K562 (cell line): ENCODE data around the gene ALOXE3. TPM values are rescaled to one million over a fixed set of nuclear protein-coding genes. Genes with fewer than 3 reads are reported as not detected.

Experiments
- ATAC-seq: fragments of 200-7000 bp; cut with Tn5 transposase; 3 replicates; pipeline ENCODE4 v1.9.1; 2020; ENCODE audit warnings: moderate library complexity
- BruUV-seq: library from RNA; stranded (reverse); fragments of 400-500 nt; replicated peaks from 2 replicates; lab custom pipeline; 2021; lab: Mats Ljungman, UMichigan
- CTCF ChIA-PET: fragments of 300-600 bp; formaldehyde crosslinking; extraction: SDS; loops from one replicate; lab custom pipeline; 2021; ENCODE audit warnings: low intra/inter-chr PET ratio; lab: Yijun Ruan, JAX
- POLR2A ChIA-PET: fragments of 300-600, 350-650 bp; sonication (Branson Sonifier 250); formaldehyde crosslinking; extraction: SDS; loops from one replicate; lab custom pipeline; 2021; ENCODE audit warnings: antibody characterized with exemption, inconsistent platforms; lab: Yijun Ruan, JAX
- DNase-seq, 4 experiments: peaks; one replicate each; pipeline versions ENCODE4 v3.0.0 to v3.0.0-alpha.2; 2011 to 2018; ENCODE audit warnings: low spot score in 3 of 4, mixed read lengths in 3 of 4; ENCODE audit errors: extremely low read depth in 1 of 4
- FAIRE-seq: peaks from 2 replicates; lab custom pipeline; 2011; peaks lifted over from hg19 to GRCh38; lab: Jason Lieb, UNC
- H2AFZ ChIP-seq: 2 replicates; pipeline ENCODE4 v1.6.0; 2011; ENCODE audit warnings: low read depth, low read length, control low read depth, inconsistent platforms
- H3K27ac ChIP-seq: fragments of 200-600 bp; 3 replicates; pipeline ENCODE4 v1.8.0; 2011; ENCODE audit warnings: low read depth, mild to moderate bottlenecking, control low read depth, inconsistent platforms, low read length, moderate library complexity, mixed read lengths; ENCODE audit errors: extremely low read depth
- H3K27me3 ChIP-seq, 2 experiments: fragments of 300-600 bp in 1 of 2; 2 replicates in 1 of 2; 3 replicates in 1 of 2; pipeline versions ENCODE4 v1.6.0 to v1.8.0; 2011; ENCODE audit warnings: inconsistent platforms in 2 of 2, low read length in 2 of 2, mild to moderate bottlenecking in 1 of 2, mixed read lengths in 1 of 2, moderate library complexity in 1 of 2; ENCODE audit not compliant: control insufficient read depth in 2 of 2, insufficient read depth in 2 of 2
- H3K36me3 ChIP-seq: fragments of 300-600 bp; 3 replicates; pipeline ENCODE4 v1.8.0; 2011; ENCODE audit warnings: mild to moderate bottlenecking, low read length, inconsistent platforms; ENCODE audit not compliant: control insufficient read depth, insufficient read depth
- H3K4me1 ChIP-seq, 2 experiments: fragments of 200-600 bp in 1 of 2; replicated peaks in 1 of 2; 2 replicates in 1 of 2; 3 replicates in 1 of 2; pipeline versions ENCODE4 v1.5.1 to v1.8.0; 2011; ENCODE audit warnings: inconsistent platforms in 2 of 2, low read length in 2 of 2, mild to moderate bottlenecking in 1 of 2, mixed read lengths in 1 of 2, moderate library complexity in 1 of 2; ENCODE audit not compliant: control insufficient read depth in 2 of 2, insufficient read depth in 2 of 2
- H3K4me2 ChIP-seq: 2 replicates; pipeline ENCODE4 v1.6.1; 2011; ENCODE audit warnings: low read length, control low read depth, inconsistent platforms, mixed read lengths; ENCODE audit not compliant: insufficient read depth
- H3K4me3 ChIP-seq: fragments of 200-600 bp; sonication (generic), shearing (Covaris generic); 2 replicates; pipeline ENCODE4 v1.5.1; 2016; ENCODE audit warnings: control low read depth, inconsistent platforms
- H3K79me2 ChIP-seq: fragments of 200-600 bp; 3 replicates; pipeline ENCODE4 v1.8.0; 2011; ENCODE audit warnings: low read length, inconsistent platforms; ENCODE audit not compliant: control insufficient read depth, insufficient read depth
- H3K9ac ChIP-seq, 2 experiments: 2 replicates each; pipeline versions ENCODE4 v1.6.0 to v1.6.1; 2011; ENCODE audit warnings: low read depth in 2 of 2, low read length in 2 of 2, control low read depth in 1 of 2, inconsistent platforms in 1 of 2, mild to moderate bottlenecking in 1 of 2, mixed read lengths in 1 of 2; ENCODE audit not compliant: insufficient read depth in 1 of 2
- H3K9me1 ChIP-seq: one replicate; pipeline ENCODE4 v1.6.0; 2011; ENCODE audit warnings: inconsistent platforms, mild to moderate bottlenecking, low read length, moderate library complexity; ENCODE audit not compliant: control insufficient read depth, insufficient read depth
- H3K9me3 ChIP-seq: replicated peaks from 2 replicates; pipeline ENCODE4 v1.5.1; 2011; ENCODE audit warnings: low read depth, low read length, inconsistent platforms; ENCODE audit not compliant: control insufficient read depth, insufficient read depth
- H4K20me1 ChIP-seq: replicated peaks from 2 replicates; pipeline ENCODE4 v1.6.1; 2011; ENCODE audit warnings: low read length, inconsistent platforms, mixed read lengths; ENCODE audit not compliant: control insufficient read depth, insufficient read depth
- ARID1B ChIP-seq: fragments of 450-650 bp; IDR thresholded peaks from 2 replicates; pipeline ENCODE4 v1.6.1; 2016; ENCODE audit warnings: antibody characterized with exemption, mild to moderate bottlenecking, inconsistent platforms
- KAT7 ChIP-seq: sonication (generic); formaldehyde crosslinking; IDR thresholded peaks from 2 replicates; pipeline ENCODE4 v1.8.0; 2022; ENCODE audit warnings: missing genetic modification reagents, mild to moderate bottlenecking, borderline replicate concordance
- PHF8 ChIP-seq: fragments of 200-600 bp; sonication (generic); IDR thresholded peaks from 2 replicates; pipeline ENCODE4 v1.6.1; 2012; ENCODE audit warnings: mixed run types, mild to moderate bottlenecking, inconsistent platforms, low read length, moderate library complexity, borderline replicate concordance
- TRIM25 ChIP-seq: fragments of 450-650 bp; IDR thresholded peaks from 2 replicates; pipeline ENCODE4 v1.7.0; 2016; ENCODE audit warnings: borderline replicate concordance
- WGBS: fragments of 100-300 bp; shearing (Covaris generic); methylation state at CpG from one replicate; pipeline ENCODE4 v1.1.6; 2016; ENCODE audit warnings: low coverage, mixed read lengths; ENCODE audit not compliant: insufficient coverage; ENCODE audit errors: missing lambda C conversion rate; 5-methylcytosine and 5-hydroxymethylcytosine counted together
- in situ Hi-C: fragments of 300-500 bp; cut with MboI; formaldehyde crosslinking; loops from 4 replicates; pipeline ENCODE4 v1.15.0; 2018; ENCODE audit warnings: inconsistent platforms, mixed read lengths
- intact Hi-C: fragments of 100-400 bp; cut with micrococcal nuclease; formaldehyde crosslinking; loops from 2 replicates; pipeline ENCODE4 v1.14.2; 2022
- polyA plus RNA-seq, 8 experiments: library from polyadenylated mRNA; depleted of rRNA in 4 of 8; stranded (reverse) in 5 of 8; unstranded in 3 of 8; fragments of >200 nt; fragmentation: Nextera tagmentation in 2 of 8; fragmentation: Illumina TruSeq in 1 of 8; extraction: Ambion mirVana in 2 of 8; extraction: Trizol in 1 of 8; gene quantifications; 2 replicates each; pipeline versions ENCODE4 v1.2.1 to v1.2.3, GENCODE V29; 2011 to 2014; ENCODE audit warnings: inconsistent platforms in 1 of 8, missing spikeins in 1 of 8
- total RNA-seq, 7 experiments: library from RNA; depleted of rRNA in 6 of 7; stranded (reverse); fragments of >200 nt in 6 of 7; fragmentation: Illumina TruSeq in 2 of 7; extraction: Trizol in 2 of 7; gene quantifications; 2 replicates each; pipeline versions ENCODE4 v1.2.1 to v1.2.3, GENCODE V29; 2011 to 2021; ENCODE audit warnings: low replicate concordance in 1 of 7

Gene ALOXE3
- total and polyA plus RNA-seq, 9 of the 15 experiments (the other 6 are each of a cell fraction or from before 2014, with no cell fraction given) = 0.04 TPM; not detected in 8

DNA sequence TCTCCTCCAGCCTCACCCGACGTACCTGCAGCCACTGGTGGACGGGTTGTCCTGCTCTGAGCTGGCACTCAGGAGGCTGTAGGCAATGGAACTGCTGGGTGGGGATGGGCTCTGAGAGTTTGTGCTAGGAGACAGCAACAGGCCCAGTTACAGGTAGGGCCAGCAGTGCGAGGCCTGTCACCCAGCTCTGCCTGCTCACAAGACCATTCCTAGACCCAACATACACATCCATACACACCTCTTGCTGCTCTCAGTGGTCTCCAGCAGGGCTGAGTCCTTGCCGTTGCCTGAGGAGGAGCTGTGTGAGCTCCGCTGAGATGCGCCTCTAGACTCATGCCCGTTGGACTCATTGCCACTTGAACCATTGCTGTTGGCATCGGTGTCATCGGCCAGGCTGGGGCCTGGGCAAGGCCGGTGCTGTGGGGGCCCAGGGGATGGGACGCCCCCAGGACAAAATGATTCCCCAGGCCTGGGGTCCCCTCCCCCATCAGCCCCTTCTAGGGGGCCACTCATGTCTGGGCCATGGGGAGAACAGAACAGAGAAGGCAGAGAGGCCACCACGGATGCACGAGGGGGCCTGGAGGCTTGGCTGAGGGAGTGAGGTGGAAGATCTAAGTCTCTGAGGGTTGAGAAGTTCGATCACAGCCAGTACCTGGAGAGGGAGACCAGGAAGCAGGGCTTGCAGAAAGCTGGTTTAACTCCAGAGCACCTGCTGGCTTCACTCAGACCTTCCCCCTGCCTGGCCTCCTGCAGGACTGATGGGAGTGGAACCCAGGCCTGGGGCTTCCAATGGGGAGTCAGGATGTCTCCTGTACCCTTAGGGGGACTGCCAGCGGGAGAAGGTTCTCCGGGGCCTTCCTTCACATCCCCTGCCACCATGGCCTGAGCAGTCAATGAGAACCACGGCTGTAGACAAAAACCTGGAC, 32.1 kb upstream of the ALOXE3 start:
- H3K36me3 ChIP-seq = peaks cover 43% of the 10 kb centered on the region; the same call in 2 of the 3 replicates
- 87% methylated on average over 8 of the region's 18 CpGs for WGBS
- H3K79me2 ChIP-seq = peaks cover 37% of the 10 kb centered on the region

More for the DNA sequence above, 32.1 kb upstream of the ALOXE3 start:
- no peak for ATAC-seq
- TF ChIP-seq PHF8 (0 out of 2 replicates have a peak, but pooled peaks have one; percentile 7), KAT7 (no peak), ARID1B (no peak), TRIM25 (no peak)
- H3K27ac ChIP-seq = peak overlapping the region; percentile 55
- in situ Hi-C loops = no loop called here
- no peak for DNase-seq
- H3K9me3 ChIP-seq = no peaks in the 10 kb centered on the region
- H3K4me1 ChIP-seq = peaks cover 25 to 60% of the 10 kb centered on the region in 2 experiments
- peak overlapping the region; percentile 89 for H3K4me2 ChIP-seq
- no peak for FAIRE-seq
- no peaks in the 10 kb centered on the region for H3K27me3 ChIP-seq
- no TSS peak for BruUV-seq
- 0 out of 2 replicates have a peak, but pooled peaks cover 4% of the 10 kb centered on the region for H4K20me1 ChIP-seq
- POLR2A ChIA-PET = interaction anchor here (0.7 to 2.8 kb wide), 3 partner anchors 10 to 38 kb away, joined by 4 to 19 read pairs (median 5); no protein-coding TSS in a partner anchor
- H2AFZ ChIP-seq = no peak overlapping the region
- intact Hi-C loops = no loop called here
- H3K9ac ChIP-seq = peak overlapping the region; percentile 8 to 49; a peak in 3 of 4 replicates
- H3K9me1 ChIP-seq = no peaks in the 10 kb centered on the region
- CTCF ChIA-PET = interaction anchor here (0.7 kb wide), 1 partner anchor 497 kb away, joined by 3 read pairs; no protein-coding TSS in a partner anchor
- peak overlapping the region; percentile 53 for H3K4me3 ChIP-seq
